DND-41 (cell line): ENCODE measurements around the gene DCLK2.

Source experiments
- EZH2 ChIP-seq: IDR thresholded peaks from 3 replicates; pipeline ENCODE4 v1.6.1; 2012; ENCODE audit warnings: borderline replicate concordance, low read depth, mild to moderate bottlenecking, moderate library complexity, low read length, inconsistent platforms; ENCODE audit not compliant: severe bottlenecking
- TF ChIP-seq, protein P1 (sequence below): IDR thresholded peaks from 2 replicates; pipeline ENCODE4 v1.5.1; 2012; ENCODE audit warnings: borderline replicate concordance, low read length, moderate library complexity, mild to moderate bottlenecking; ENCODE audit not compliant: poor library complexity, severe bottlenecking; ENCODE audit errors: extremely low read depth

DNA sequence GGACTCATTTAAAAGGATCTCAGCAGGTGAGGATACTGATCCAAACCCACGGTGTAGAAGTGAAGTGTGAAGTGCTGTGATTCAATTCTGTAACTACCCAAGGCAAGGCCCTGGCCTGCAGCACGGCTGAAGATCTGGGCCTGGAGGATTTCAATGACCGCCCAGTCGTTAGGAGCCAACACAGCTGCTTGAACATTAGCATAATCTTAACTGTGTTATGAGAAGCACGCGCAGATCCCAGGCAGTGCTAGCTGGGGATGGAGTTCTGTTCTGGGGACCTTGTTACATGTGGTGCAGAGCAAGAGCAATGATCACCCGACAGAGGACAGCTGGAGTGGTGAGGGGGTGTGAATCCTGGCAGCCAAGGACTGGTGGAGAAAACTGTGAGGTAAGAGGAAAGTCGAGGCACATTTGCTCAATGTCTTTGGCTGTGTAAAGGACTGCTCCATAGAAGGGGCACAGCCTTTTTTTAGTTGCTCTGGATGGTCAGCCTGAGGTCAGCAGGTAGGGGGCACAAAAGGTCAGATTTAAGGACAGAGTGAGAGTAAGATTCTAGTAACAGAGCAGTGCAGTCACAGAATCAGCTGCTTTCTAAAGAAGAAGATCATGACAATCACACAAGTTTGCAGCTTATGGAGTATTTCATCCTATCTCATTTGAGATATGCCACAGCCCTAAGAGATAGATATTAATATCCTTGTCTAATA lies 181.8 kb downstream of the DCLK2 start:
- TF ChIP-seq, protein P1, sequence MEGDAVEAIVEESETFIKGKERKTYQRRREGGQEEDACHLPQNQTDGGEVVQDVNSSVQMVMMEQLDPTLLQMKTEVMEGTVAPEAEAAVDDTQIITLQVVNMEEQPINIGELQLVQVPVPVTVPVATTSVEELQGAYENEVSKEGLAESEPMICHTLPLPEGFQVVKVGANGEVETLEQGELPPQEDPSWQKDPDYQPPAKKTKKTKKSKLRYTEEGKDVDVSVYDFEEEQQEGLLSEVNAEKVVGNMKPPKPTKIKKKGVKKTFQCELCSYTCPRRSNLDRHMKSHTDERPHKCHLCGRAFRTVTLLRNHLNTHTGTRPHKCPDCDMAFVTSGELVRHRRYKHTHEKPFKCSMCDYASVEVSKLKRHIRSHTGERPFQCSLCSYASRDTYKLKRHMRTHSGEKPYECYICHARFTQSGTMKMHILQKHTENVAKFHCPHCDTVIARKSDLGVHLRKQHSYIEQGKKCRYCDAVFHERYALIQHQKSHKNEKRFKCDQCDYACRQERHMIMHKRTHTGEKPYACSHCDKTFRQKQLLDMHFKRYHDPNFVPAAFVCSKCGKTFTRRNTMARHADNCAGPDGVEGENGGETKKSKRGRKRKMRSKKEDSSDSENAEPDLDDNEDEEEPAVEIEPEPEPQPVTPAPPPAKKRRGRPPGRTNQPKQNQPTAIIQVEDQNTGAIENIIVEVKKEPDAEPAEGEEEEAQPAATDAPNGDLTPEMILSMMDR = no peak
- TF ChIP-seq EZH2 = no peak
